HUES48 (cell line): ENCODE results near the gene HM13.
"Not testable (repeated sequence)": the region's sequence is repeated elsewhere in the genome, so short reads cannot be mapped to it uniquely, and the experiment has no call there.

Experiments
- H3K27ac ChIP-seq: one replicate; pipeline ENCODE4 v1.7.0; 2013; ENCODE audit warnings: low read depth, low read length, inconsistent platforms
- H3K27me3 ChIP-seq: 2 replicates; pipeline ENCODE4 v1.6.1; 2013; ENCODE audit warnings: mild to moderate bottlenecking, low read length; ENCODE audit not compliant: control insufficient read depth, insufficient read depth
- H3K36me3 ChIP-seq: 2 replicates; pipeline ENCODE4 v1.6.1; 2013; ENCODE audit warnings: low read length; ENCODE audit not compliant: control insufficient read depth, insufficient read depth
- H3K4me1 ChIP-seq: 2 replicates; pipeline ENCODE4 v1.6.1; 2013; ENCODE audit warnings: mild to moderate bottlenecking, low read length; ENCODE audit not compliant: control insufficient read depth, insufficient read depth
- H3K4me3 ChIP-seq: 2 replicates; pipeline ENCODE4 v1.5.1; 2013; ENCODE audit warnings: mild to moderate bottlenecking, low read depth, low read length
- H3K9ac ChIP-seq: 2 replicates; pipeline ENCODE4 v1.6.1; 2013; ENCODE audit warnings: mild to moderate bottlenecking, low read depth, low read length, moderate library complexity
- H3K9me3 ChIP-seq: 2 replicates; pipeline ENCODE4 v1.6.1; 2013; ENCODE audit warnings: low read length; ENCODE audit not compliant: control insufficient read depth, insufficient read depth

The HM13 gene, protein sequence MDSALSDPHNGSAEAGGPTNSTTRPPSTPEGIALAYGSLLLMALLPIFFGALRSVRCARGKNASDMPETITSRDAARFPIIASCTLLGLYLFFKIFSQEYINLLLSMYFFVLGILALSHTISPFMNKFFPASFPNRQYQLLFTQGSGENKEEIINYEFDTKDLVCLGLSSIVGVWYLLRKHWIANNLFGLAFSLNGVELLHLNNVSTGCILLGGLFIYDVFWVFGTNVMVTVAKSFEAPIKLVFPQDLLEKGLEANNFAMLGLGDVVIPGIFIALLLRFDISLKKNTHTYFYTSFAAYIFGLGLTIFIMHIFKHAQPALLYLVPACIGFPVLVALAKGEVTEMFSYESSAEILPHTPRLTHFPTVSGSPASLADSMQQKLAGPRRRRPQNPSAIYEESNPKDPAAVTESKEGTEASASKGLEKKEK

DNA sequence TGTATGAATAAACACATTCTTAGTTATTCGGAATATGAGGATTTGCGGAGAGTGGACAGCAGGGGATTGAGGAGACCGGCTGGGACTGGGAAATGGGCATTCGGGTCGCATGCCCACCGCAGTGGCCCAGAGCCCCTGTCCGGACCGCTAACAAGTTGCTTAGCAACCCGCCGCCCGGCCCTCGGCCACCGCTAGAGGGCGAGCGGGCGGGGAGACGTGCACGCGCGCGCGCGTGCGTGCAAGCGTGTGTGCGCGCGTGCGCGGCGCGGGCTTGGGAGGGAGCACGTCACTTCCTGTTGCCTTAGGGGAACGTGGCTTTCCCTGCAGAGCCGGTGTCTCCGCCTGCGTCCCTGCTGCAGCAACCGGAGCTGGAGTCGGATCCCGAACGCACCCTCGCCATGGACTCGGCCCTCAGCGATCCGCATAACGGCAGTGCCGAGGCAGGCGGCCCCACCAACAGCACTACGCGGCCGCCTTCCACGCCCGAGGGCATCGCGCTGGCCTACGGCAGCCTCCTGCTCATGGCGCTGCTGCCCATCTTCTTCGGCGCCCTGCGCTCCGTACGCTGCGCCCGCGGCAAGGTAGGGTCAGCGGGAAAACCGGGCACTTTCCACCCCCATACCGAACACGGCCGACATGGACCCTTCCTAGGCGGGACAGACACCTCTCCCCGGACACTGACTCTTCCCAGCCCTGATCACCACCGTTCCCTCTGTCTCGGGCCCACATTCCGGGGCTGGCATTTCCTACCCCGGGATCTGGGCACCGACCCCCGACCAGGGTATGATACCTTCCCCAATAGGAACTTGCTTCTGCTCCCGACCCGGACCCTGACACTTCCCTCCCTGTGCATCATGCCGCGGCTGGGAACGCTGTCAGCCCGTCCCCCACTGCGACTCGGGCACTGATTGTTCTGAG, at the start of gene HM13:
HM13 (plus strand) TSS at position 289 of the 918 bp plus-strand sequence; CDS start at position 399, 110 bp downstream.
- Histone ChIP-seq H3K27me3 (no peaks in the 10 kb centered on the region), H3K9ac (peak within 1 kb of the TSS; percentile 96), H3K4me3 (peak within 1 kb of the TSS; percentile 98), H3K4me1 (peaks cover 12% of the 10 kb centered on the region), H3K36me3 (peaks cover 21% of the 10 kb centered on the region), H3K9me3 (no peaks in the 10 kb centered on the region), H3K27ac (peak within 1 kb of the TSS; percentile 90)

DNA sequence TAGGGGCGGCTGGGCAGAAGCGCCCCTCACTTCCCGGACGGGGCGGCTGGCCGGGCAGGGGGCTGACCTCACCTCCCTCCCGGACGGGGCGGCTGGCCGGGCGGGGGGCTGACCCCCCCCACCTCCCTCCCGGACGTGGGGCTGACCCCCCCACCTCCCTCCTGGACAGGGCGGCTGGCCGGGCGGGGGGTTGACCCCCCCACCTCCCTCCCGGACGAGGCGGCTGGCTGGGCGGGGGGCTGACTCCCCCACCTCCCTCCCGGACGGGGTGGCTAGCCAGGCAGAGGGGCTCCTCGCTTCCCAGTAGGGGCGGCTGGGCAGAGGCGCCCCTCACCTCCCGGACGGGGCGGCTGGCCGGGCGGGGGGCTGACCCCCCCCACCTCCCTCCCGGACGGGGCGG, 43.3 kb upstream of the HM13 start:
- not testable (repeated sequence) for H3K27me3 ChIP-seq, H3K27ac ChIP-seq, H3K9ac ChIP-seq, H3K4me1 ChIP-seq, H3K36me3 ChIP-seq, H3K4me3 ChIP-seq
- H3K9me3 ChIP-seq, result peaks cover 51% of the 10 kb centered on the region

DNA sequence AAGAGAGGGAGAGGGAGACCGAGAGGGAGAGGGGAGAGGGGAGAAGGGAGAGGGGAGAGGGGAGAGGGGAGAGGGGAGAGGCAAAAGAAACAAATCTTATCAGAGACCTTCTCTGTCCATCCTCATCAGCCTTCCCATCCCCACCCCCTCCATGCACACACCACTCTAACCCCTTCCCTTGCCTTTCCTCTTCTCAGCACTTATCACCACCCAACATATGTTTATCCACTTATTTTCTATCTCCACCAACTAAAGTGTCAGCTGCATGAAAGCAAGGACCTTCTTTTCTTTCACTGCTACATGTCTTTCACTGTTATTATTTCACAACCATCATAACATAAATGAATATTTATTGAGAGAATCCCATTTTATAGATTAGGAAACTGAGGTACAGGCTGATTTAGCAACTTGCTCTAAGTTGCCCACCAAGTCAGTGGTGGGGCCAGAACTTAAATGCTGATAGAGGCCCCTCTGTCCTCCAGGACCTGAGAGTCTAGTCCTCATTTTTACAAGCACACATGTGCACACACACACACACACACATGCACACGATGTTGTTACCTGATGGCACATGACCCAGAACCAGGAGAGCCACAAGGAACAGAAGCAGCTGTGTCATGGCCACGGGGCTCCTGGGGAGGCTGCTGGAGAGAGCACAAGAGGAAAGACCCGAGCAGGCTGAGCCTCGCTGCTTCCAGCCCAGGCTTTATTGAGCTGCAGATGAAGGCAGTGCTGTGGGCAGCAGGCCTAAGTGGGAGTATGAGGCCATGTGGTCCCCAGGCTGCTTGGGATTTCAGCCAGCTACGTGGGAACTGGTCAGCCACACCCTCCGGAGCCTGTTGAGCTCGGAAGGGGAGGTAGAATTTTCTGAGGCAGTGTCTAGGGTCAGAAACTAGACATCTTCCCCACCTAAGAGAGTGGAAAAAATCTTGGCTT, 41.6 kb upstream of the HM13 start:
- H3K36me3 ChIP-seq, result no peaks in the 10 kb centered on the region
- no peaks in the 10 kb centered on the region for H3K27me3 ChIP-seq
- H3K27ac ChIP-seq, result no peak overlapping the region
- H3K4me3 ChIP-seq, result no peak overlapping the region
- no peak overlapping the region for H3K9ac ChIP-seq
- peaks cover 55% of the 10 kb centered on the region for H3K9me3 ChIP-seq
- H3K4me1 ChIP-seq, result no peaks in the 10 kb centered on the region

DNA sequence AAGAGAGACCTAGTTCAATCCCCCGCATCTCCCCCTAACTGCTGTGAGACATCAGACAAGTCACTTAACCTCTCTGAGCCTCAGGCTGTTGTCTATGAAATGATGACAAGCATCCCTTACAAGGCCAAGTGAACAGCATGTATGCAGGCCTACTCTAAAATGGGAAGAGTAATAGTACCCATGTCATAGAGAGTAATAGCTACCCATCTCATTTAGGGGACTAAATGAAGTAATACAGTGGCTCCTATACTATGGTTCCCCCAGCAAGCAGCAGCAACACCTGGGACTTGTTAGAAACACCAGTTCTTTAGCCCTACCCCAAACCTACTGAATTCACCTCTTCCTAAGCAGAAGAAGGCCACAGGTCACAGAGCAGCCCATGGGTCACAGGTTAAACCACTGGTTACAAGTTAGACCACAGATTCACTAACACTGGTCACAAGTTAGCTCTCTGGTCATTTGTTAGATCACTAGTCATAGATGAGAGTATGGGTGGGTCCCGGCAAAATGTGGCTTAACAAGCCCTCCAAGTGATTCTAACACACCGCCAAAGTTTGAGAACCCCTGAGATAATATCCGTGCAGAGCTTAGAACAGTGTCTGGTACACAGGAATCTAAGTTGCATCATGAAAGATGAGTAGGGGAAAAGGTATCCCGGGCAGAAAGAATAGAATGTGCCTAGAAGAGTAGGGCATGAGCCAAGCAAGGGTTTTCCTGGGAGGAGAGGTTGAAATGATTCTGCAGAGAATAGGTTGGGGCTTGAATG, 40.7 kb upstream of the HM13 start:
- no peaks in the 10 kb centered on the region for H3K27me3 ChIP-seq
- H3K27ac ChIP-seq, result no peak overlapping the region
- no peak overlapping the region for H3K4me3 ChIP-seq
- no peak overlapping the region for H3K9ac ChIP-seq
- peaks cover 57% of the 10 kb centered on the region for H3K9me3 ChIP-seq
- H3K36me3 ChIP-seq, result no peaks in the 10 kb centered on the region
- H3K4me1 ChIP-seq, result no peaks in the 10 kb centered on the region

DNA sequence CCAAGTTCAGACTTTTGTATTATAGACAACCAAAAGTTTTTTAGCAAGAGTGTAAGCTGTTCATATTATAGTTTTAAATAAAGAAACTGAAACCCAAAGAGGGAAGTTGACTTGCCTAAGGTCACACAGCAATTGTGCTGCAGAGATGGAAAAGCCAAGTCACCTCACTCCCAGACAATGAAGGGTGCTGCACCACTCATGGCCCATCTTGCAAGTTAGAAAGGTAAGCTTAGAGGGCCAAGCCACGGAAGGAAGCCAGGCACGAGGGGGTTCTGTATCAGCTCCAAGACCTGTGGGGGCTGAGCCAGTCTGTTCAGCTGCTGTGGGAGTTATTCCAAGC, 40.2 kb upstream of the HM13 start:
- Histone ChIP-seq H3K27me3 (no peaks in the 10 kb centered on the region), H3K4me3 (no peak overlapping the region), H3K9ac (no peak overlapping the region), H3K9me3 (peaks cover 59% of the 10 kb centered on the region), H3K36me3 (no peaks in the 10 kb centered on the region), H3K27ac (no peak overlapping the region), H3K4me1 (no peaks in the 10 kb centered on the region)

DNA sequence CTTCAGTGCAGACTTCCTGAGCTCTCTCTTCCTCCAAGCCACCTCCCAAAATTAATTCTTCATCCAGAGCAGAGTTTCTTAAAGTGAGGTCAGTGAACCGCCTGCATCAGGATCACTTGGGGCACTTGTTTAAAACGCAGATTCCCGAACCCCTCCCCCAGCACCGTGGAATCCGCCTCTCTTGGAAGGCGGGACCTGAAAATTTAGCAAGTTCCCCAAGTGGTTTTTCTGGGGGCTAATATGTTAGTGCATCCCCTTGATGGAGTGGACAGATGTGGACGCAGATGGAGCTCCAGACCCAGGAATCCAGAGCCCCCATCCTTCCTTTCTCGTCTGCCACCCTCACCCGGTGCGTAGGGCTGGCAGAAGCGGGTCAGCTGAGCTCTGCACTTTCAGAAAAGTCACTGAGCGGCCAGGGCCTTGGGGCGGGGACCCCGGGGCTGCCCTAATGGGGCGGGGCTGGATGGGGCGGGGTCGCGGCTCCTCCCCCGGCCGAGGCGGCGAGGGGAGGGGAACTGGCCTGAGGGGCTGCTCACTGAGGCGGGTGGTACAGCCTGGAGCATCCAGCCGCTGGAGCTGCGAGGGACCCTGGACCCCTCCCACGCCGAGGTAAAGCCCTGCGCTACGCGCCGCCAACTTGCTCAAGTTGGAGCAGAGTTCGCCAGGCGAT, 39.3 kb upstream of the HM13 start, which contains the start of the genes DEFB124 and REM1:
DEFB124 (minus strand) TSS at position 370 of the 670 bp plus-strand sequence. CDS start 2,114 bp downstream, outside the sequence.
REM1 (plus strand) TSS at position 531 of the 670 bp plus-strand sequence. CDS start 1,158 bp downstream, outside the sequence.
- no peak within 1 kb of the TSS for H3K27ac ChIP-seq
- no peak within 1 kb of the TSS for H3K4me3 ChIP-seq
- H3K9ac ChIP-seq, result no peak within 1 kb of the TSS

DNA sequence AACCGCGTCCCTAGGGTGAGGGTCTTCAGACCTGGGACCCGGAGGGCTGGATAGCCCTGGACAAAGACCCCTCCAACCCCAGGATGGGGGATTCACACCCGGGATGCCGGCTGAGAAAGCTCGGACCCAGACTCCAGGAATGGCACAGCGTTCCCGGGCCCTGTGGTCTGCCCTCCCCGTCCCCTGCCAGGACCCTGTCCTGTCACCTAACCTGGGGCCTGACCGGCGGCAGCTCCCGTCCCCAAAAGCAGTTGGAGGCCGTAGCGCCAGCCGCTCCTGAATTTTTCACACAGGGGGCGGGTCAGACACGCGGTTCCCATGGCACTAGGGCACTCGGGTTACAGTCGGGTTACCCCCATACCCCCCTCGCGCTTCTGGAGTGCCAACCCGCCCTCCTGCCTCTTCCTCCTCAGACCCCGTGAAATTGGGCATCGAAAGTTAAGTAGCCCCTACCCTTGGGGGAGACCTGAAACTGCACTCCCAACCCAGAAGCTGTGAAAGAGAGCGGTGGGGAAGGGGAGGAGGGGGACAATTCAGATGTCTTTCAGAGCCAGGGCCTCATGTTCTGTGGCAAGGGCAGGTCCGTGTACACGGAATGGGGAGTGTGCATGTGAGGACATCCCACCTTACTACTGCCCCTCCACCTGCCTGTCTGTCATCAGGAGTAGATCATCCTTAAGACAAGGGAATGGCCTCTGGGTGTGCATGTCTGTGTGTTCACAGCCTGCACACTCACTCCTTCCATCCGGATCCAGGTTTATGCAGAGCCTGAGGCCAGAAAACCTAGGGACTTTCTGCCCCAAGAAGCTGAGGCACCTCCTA, 38.6 kb upstream of the HM13 start:
- H3K4me3 ChIP-seq, result no peak overlapping the region

More for the DNA sequence above, 39.3 kb upstream of the HM13 start, which contains the start of the genes DEFB124 and REM1:
- Histone ChIP-seq H3K36me3 (no peaks in the 10 kb centered on the region), H3K9me3 (peaks cover 66% of the 10 kb centered on the region), H3K27me3 (no peaks in the 10 kb centered on the region), H3K4me1 (no peaks in the 10 kb centered on the region)

DNA sequence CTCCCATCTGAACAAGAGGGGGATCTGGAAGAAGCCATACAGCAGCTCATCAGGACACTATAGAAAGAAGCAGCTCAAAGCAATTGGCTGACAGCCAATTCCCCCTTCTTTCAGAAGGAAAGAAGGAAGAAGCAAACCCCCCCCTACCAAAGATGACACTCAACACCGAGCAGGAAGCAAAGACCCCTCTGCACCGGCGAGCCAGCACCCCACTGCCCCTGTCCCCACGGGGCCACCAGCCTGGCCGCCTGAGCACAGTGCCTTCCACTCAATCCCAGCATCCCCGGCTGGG, 38.0 kb upstream of the HM13 start:
- Histone ChIP-seq H3K4me3 (no peak overlapping the region), H3K36me3 (no peaks in the 10 kb centered on the region), H3K9ac (no peak overlapping the region), H3K4me1 (no peaks in the 10 kb centered on the region), H3K27me3 (no peaks in the 10 kb centered on the region), H3K27ac (no peak overlapping the region), H3K9me3 (peaks cover 75% of the 10 kb centered on the region)

More for the DNA sequence above, 38.6 kb upstream of the HM13 start:
- no peak overlapping the region for H3K9ac ChIP-seq
- H3K27ac ChIP-seq, result no peak overlapping the region
- H3K36me3 ChIP-seq, result no peaks in the 10 kb centered on the region
- H3K27me3 ChIP-seq, result no peaks in the 10 kb centered on the region
- no peaks in the 10 kb centered on the region for H3K4me1 ChIP-seq
- H3K9me3 ChIP-seq, result peaks cover 70% of the 10 kb centered on the region

DNA sequence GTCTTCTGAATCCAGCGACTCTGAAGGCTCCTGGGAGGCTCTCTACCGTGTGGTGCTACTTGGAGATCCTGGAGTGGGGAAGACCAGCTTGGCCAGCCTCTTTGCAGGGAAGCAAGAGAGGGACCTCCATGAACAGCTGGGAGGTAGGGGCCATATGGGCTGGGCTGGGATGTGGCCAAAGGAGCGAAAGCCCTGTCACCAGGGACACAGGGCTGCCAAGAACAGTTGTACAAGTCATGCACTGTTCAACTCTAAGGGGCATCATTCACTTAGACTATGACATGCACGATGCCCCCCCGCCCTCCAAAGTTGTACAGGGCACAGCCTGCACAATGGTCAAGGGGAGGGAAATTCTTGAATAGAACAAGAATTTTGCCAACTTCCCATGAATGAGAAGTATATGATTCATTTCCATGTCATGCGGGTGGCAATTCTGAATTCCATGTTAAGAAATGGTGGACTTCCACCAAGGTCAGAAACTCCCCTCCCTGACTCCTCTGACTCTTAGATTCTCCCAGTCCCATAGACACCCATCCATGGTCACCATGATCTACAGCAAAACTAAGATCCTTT, 37.5 kb upstream of the HM13 start:
- Histone ChIP-seq H3K9ac (no peak overlapping the region), H3K36me3 (no peaks in the 10 kb centered on the region), H3K4me3 (no peak overlapping the region), H3K9me3 (peaks cover 80% of the 10 kb centered on the region), H3K27ac (no peak overlapping the region), H3K4me1 (no peaks in the 10 kb centered on the region), H3K27me3 (no peaks in the 10 kb centered on the region)
